ENCODE data around the gene PHF19. TPM values are rescaled to one million over a fixed set of nuclear protein-coding genes. Genes with fewer than 3 reads are reported as not detected.

Gene PHF19
- total RNA-seq, 2 donors from 2014 or later: 19.9 to 37.6 TPM

- TF ChIP-seq POLR2AphosphoS5 (IDR thresholded peaks at IDR 0.05) (no peak), CTCF (IDR thresholded peaks at IDR 0.05) (no peak), POLR2A (IDR thresholded peaks at IDR 0.05) (no peak)
- 81% methylated on average over 3 of the region's 3 CpGs for WGBS
Measured at GRCh38 chr9:120854596-120855327, 22.2 kb downstream of the PHF19 start.

GRCh38 chr9:120853198-120853597 lies 23.8 kb downstream of the PHF19 start:
- intact Hi-C loops (cut with DNase I): no loop called here
- H3K9me3 ChIP-seq: no peaks in the 10 kb centered on the region
- H3K27me3 ChIP-seq (replicated peaks; ENCODE audit: insufficient read depth): no peaks in the 10 kb centered on the region
- DNase-seq (ENCODE audit: low spot score): no peak
- 75% methylated on average over 6 of the region's 6 CpGs for WGBS
- H3K4me3 ChIP-seq: no peak overlapping the region
- no peaks in the 10 kb centered on the region for H3K36me3 ChIP-seq
- H3K27ac ChIP-seq: no peak overlapping the region
- peaks cover 5% of the 10 kb centered on the region for H3K4me1 ChIP-seq (replicated peaks)
- TF ChIP-seq CTCF (IDR thresholded peaks at IDR 0.05): no peak
- TF ChIP-seq POLR2A (IDR thresholded peaks at IDR 0.05): no peak
- no peak for TF ChIP-seq POLR2AphosphoS5 (IDR thresholded peaks at IDR 0.05)

More at GRCh38 chr9:120854596-120855327, 22.2 kb downstream of the PHF19 start:
- intact Hi-C loops (cut with DNase I): no loop called here
- no peaks in the 10 kb centered on the region for H3K27me3 ChIP-seq (replicated peaks; ENCODE audit: insufficient read depth)
- peaks cover 5% of the 10 kb centered on the region for H3K4me1 ChIP-seq (replicated peaks)
- DNase-seq (ENCODE audit: low spot score): no peak
- no peak overlapping the region for H3K4me3 ChIP-seq
- no peaks in the 10 kb centered on the region for H3K36me3 ChIP-seq
- H3K27ac ChIP-seq: no peak overlapping the region
- H3K9me3 ChIP-seq: no peaks in the 10 kb centered on the region

- H3K9me3 ChIP-seq: no peaks in the 10 kb centered on the region
- no peak overlapping the region for H3K27ac ChIP-seq
- no peaks in the 10 kb centered on the region for H3K36me3 ChIP-seq
- intact Hi-C loops (cut with DNase I): no loop called here
- no peak for DNase-seq (ENCODE audit: low spot score)
- WGBS: 61% methylated on average over 5 of the region's 5 CpGs
- H3K4me3 ChIP-seq: no peak overlapping the region
- H3K4me1 ChIP-seq (replicated peaks): peaks cover 5% of the 10 kb centered on the region
- H3K27me3 ChIP-seq (replicated peaks; ENCODE audit: insufficient read depth): no peaks in the 10 kb centered on the region
- TF ChIP-seq POLR2A (IDR thresholded peaks at IDR 0.05) (no peak), POLR2AphosphoS5 (IDR thresholded peaks at IDR 0.05) (no peak), CTCF (IDR thresholded peaks at IDR 0.05) (no peak)
Measured at GRCh38 chr9:120852240-120853010, 24.6 kb downstream of the PHF19 start.

- no peak overlapping the region for H3K4me3 ChIP-seq
- H3K36me3 ChIP-seq: no peaks in the 10 kb centered on the region
- WGBS: 100% methylated on average over 1 of the region's 1 CpG
- intact Hi-C loops (cut with DNase I): no loop called here
- H3K9me3 ChIP-seq: no peaks in the 10 kb centered on the region
- TF ChIP-seq POLR2AphosphoS5 (IDR thresholded peaks at IDR 0.05): no peak
- no peaks in the 10 kb centered on the region for H3K4me1 ChIP-seq (replicated peaks)
- no peaks in the 10 kb centered on the region for H3K27me3 ChIP-seq (replicated peaks; ENCODE audit: insufficient read depth)
- DNase-seq (ENCODE audit: low spot score): no peak
- H3K27ac ChIP-seq: no peak overlapping the region
Measured at GRCh38 chr9:120851449-120851848, 25.5 kb downstream of the PHF19 start.

- no peak for TF ChIP-seq POLR2AphosphoS5 (IDR thresholded peaks at IDR 0.05)
- TF ChIP-seq CTCF (IDR thresholded peaks at IDR 0.05): no peak
- TF ChIP-seq POLR2A (IDR thresholded peaks at IDR 0.05): no peak
Measured at GRCh38 chr9:120850315-120850714, 26.7 kb downstream of the PHF19 start.

More at GRCh38 chr9:120850315-120850714, 26.7 kb downstream of the PHF19 start:
- WGBS: 95% methylated on average over 3 of the region's 3 CpGs
- no peak for DNase-seq (ENCODE audit: low spot score)
- Histone ChIP-seq H3K9me3 (no peaks in the 10 kb centered on the region), H3K27ac (no peak overlapping the region), H3K27me3 (replicated peaks; ENCODE audit: insufficient read depth) (no peaks in the 10 kb centered on the region), H3K4me1 (replicated peaks) (no peaks in the 10 kb centered on the region), H3K36me3 (no peaks in the 10 kb centered on the region), H3K4me3 (no peak overlapping the region)
- intact Hi-C loops (cut with DNase I): no loop called here
